GM21717 (cell line): ENCODE results near the gene CAMK2A.

Source experiments
- ATAC-seq: cut with Tn5 transposase; IDR thresholded peaks from one replicate; pipeline ENCODE4 v1.9.1; 2021; ENCODE audit warnings: mild to moderate bottlenecking, moderate library complexity; ENCODE audit not compliant: unreplicated experiment

CAMK2A gene

GRCh38 chr5:150317048-150318003, 27.8 kb upstream of the CAMK2A start:
- no peak for ATAC-seq

- no peak for ATAC-seq
Measured at GRCh38 chr5:150316320-150316719, 26.7 kb upstream of the CAMK2A start.

GRCh38 chr5:150315245-150315644, 25.7 kb upstream of the CAMK2A start:
- ATAC-seq: no peak

GRCh38 chr5:150313921-150314716, 24.5 kb upstream of the CAMK2A start:
- no peak for ATAC-seq

- ATAC-seq: no peak
Measured at GRCh38 chr5:150313501-150313900, 23.9 kb upstream of the CAMK2A start.

- ATAC-seq: no peak
Measured at GRCh38 chr5:150312518-150312917, 22.9 kb upstream of the CAMK2A start.

GRCh38 chr5:150311015-150311692, 21.6 kb upstream of the CAMK2A start:
- no peak for ATAC-seq

GRCh38 chr5:150310246-150310645, 20.7 kb upstream of the CAMK2A start:
- ATAC-seq: no peak

GRCh38 chr5:150309886-150310239, 20.3 kb upstream of the CAMK2A start:
- ATAC-seq: no peak

GRCh38 chr5:150309101-150309885, 19.7 kb upstream of the CAMK2A start:
- ATAC-seq: no peak

- ATAC-seq: no peak
Measured at GRCh38 chr5:150307617-150308426, 18.2 kb upstream of the CAMK2A start.

- ATAC-seq: no peak
Measured at GRCh38 chr5:150306775-150307174, 17.2 kb upstream of the CAMK2A start.

GRCh38 chr5:150305557-150305956, 16.0 kb upstream of the CAMK2A start:
- ATAC-seq: no peak

GRCh38 chr5:150305095-150305494, 15.5 kb upstream of the CAMK2A start:
- ATAC-seq: no peak

- ATAC-seq: no peak
Measured at GRCh38 chr5:150304481-150305081, 15.0 kb upstream of the CAMK2A start.

- ATAC-seq: no peak
Measured at GRCh38 chr5:150303660-150304386, 14.2 kb upstream of the CAMK2A start.

- no peak for ATAC-seq
Measured at GRCh38 chr5:150303070-150303615, 13.6 kb upstream of the CAMK2A start.

GRCh38 chr5:150302301-150303069, 12.9 kb upstream of the CAMK2A start, which contains the start of gene ARSI:
Gene ARSI, minus strand, starts transcription at chr5:150302905. Its CDS starts 532 bp downstream, at chr5:150302373.
- no peak for ATAC-seq
